ENCODE data around the gene RBL2. TPM values are rescaled to one million over a fixed set of nuclear protein-coding genes. Genes with fewer than 3 reads are reported as not detected.
"Not testable (repeated sequence)": the region's sequence is repeated elsewhere in the genome, so short reads cannot be mapped to it uniquely, and the experiment has no call there.

RBL2 gene
- total RNA-seq, 2 experiments from 2014 or later, result 186 to 188 TPM

- Mint-ChIP-seq H3K4me1 (peaks cover 11% of the 10 kb centered on the region), H3K36me3 (ENCODE audit: low read depth) (no peaks in the 10 kb centered on the region), H3K27me3 (no peaks in the 10 kb centered on the region), H3K4me3 (no peak overlapping the region), H3K9me3 (no peaks in the 10 kb centered on the region), H3K27ac (no peak overlapping the region)
- CTCF ChIA-PET, result interaction anchor here (1.2 to 2.5 kb wide), 3 partner anchors 18 to 82 kb away, joined by 3 to 6 read pairs (median 4); no protein-coding TSS in a partner anchor
- POLR2A ChIA-PET, result interaction anchor here (1.0 to 1.7 kb wide), 2 partner anchors 11 to 26 kb away, joined by 3 to 4 read pairs; no protein-coding TSS in a partner anchor
- DNase-seq, result no peak
Measured at GRCh38 chr16:53530046-53530445, 95.8 kb downstream of the RBL2 start.

- no peak overlapping the region for H3K4me3 Mint-ChIP-seq
- no peak for DNase-seq
- no peaks in the 10 kb centered on the region for H3K9me3 Mint-ChIP-seq
- no peaks in the 10 kb centered on the region for H3K36me3 Mint-ChIP-seq (ENCODE audit: low read depth)
- ChIA-PET CTCF (interaction anchor here (0.6 to 2.5 kb wide), 4 partner anchors 17 to 302 kb away, joined by 3 to 6 read pairs (median 4); no protein-coding TSS in a partner anchor), POLR2A (interaction anchor here (1.7 to 2.1 kb wide), 2 partner anchors 12 to 27 kb away, joined by 3 to 6 read pairs; no protein-coding TSS in a partner anchor)
- no peak overlapping the region for H3K27ac Mint-ChIP-seq
- H3K27me3 Mint-ChIP-seq, result no peaks in the 10 kb centered on the region
- H3K4me1 Mint-ChIP-seq, result peaks cover 17% of the 10 kb centered on the region
Measured at GRCh38 chr16:53530741-53531140, 96.5 kb downstream of the RBL2 start.

- Mint-ChIP-seq H3K27ac (peak overlapping the region; percentile 30), H3K9me3 (no peaks in the 10 kb centered on the region), H3K4me3 (no peak overlapping the region), H3K36me3 (ENCODE audit: low read depth) (no peaks in the 10 kb centered on the region), H3K4me1 (peaks cover 27% of the 10 kb centered on the region), H3K27me3 (no peaks in the 10 kb centered on the region)
- ChIA-PET POLR2A (interaction anchor here (1.3 kb wide), 1 partner anchor 31 kb away, joined by 7 read pairs; the partner anchor contains the start of gene AKTIP), CTCF (interaction anchor here (1.4 kb wide), 1 partner anchor 16 kb away, joined by 5 read pairs; no protein-coding TSS in a partner anchor)
- no peak for DNase-seq
Measured at GRCh38 chr16:53534206-53534605, 99.9 kb downstream of the RBL2 start.

GRCh38 chr16:53537626-53538025, 103.4 kb downstream of the RBL2 start:
- Mint-ChIP-seq H3K9me3 (no peaks in the 10 kb centered on the region), H3K4me3 (no peak overlapping the region), H3K27me3 (no peaks in the 10 kb centered on the region), H3K27ac (no peak overlapping the region), H3K36me3 (ENCODE audit: low read depth) (no peaks in the 10 kb centered on the region), H3K4me1 (peaks cover 27% of the 10 kb centered on the region)
- POLR2A ChIA-PET, result interaction anchor here (0.9 kb wide), 1 partner anchor 103 kb away, joined by 3 read pairs; the partner anchor contains the start of gene RBL2
- DNase-seq, result no peak
- CTCF ChIA-PET, result interaction anchor here (2.7 kb wide), 1 partner anchor 12 kb away, joined by 21 read pairs; no protein-coding TSS in a partner anchor

GRCh38 chr16:53539346-53539745, 105.1 kb downstream of the RBL2 start:
- DNase-seq, result not testable (repeated sequence)

GRCh38 chr16:53539759-53540718, 105.8 kb downstream of the RBL2 start:
- H3K4me3 Mint-ChIP-seq; H3K9me3 Mint-ChIP-seq; H3K27ac Mint-ChIP-seq; DNase-seq; H3K27me3 Mint-ChIP-seq; POLR2A ChIA-PET; H3K36me3 Mint-ChIP-seq (ENCODE audit: low read depth): not testable (repeated sequence)
- CTCF ChIA-PET, result interaction anchor here (1.2 kb wide), 1 partner anchor 10 kb away, joined by 4 read pairs; no protein-coding TSS in a partner anchor
- peaks cover 22% of the 10 kb centered on the region for H3K4me1 Mint-ChIP-seq

More at GRCh38 chr16:53539346-53539745, 105.1 kb downstream of the RBL2 start:
- H3K27ac Mint-ChIP-seq; H3K4me3 Mint-ChIP-seq; H3K27me3 Mint-ChIP-seq; H3K36me3 Mint-ChIP-seq (ENCODE audit: low read depth); CTCF ChIA-PET; H3K9me3 Mint-ChIP-seq; POLR2A ChIA-PET: not testable (repeated sequence)
- peaks cover 22% of the 10 kb centered on the region for H3K4me1 Mint-ChIP-seq

Other genes starting within 250 kb of the RBL2 start
- gene AKTIP, start 68.7 kb downstream of the RBL2 start, total RNA-seq, result 10 to 100 TPM; 53.3 to 57.0 TPM